PFSK-1 (cell line): Measurements from ENCODE around the gene HIGD1A.

Source experiments
- FOXP2 ChIP-seq: optimal IDR thresholded peaks from 2 replicates; pipeline ENCODE3; 2011; ENCODE audit warnings: borderline replicate concordance, control low read depth, inconsistent platforms; ENCODE audit not compliant: insufficient read depth; ENCODE audit errors: extremely low read length, extremely low read depth
- POLR2AphosphoS5 ChIP-seq: IDR thresholded peaks from 2 replicates; pipeline ENCODE4 v1.6.1; 2012; ENCODE audit warnings: low read depth, mild to moderate bottlenecking, control low read depth, low read length, moderate library complexity
- SIN3A ChIP-seq: IDR thresholded peaks from 2 replicates; pipeline ENCODE4 v1.6.1; 2012; ENCODE audit warnings: mild to moderate bottlenecking, low read length, moderate library complexity, borderline replicate concordance; ENCODE audit not compliant: insufficient read depth
- TAF1 ChIP-seq: IDR thresholded peaks from 2 replicates; pipeline ENCODE4 v1.6.1; 2012; ENCODE audit warnings: low read length, control low read depth, borderline replicate concordance; ENCODE audit not compliant: insufficient read depth
- TF ChIP-seq, protein P1 (sequence below), 2 experiments: IDR thresholded peaks; 2 replicates each; pipeline versions ENCODE4 v1.6.1 to v1.8.0; 2011 to 2012; ENCODE audit warnings: low read depth in 2 of 2, low read length in 2 of 2, control low read depth in 1 of 2, inconsistent platforms in 1 of 2, mild to moderate bottlenecking in 1 of 2, moderate library complexity in 1 of 2; ENCODE audit not compliant: insufficient read depth in 1 of 2

Gene HIGD1A

GRCh38 chr3:42846685-42847522 is 42.6 kb upstream of the HIGD1A start:
- no peak for TF ChIP-seq TAF1

- TF ChIP-seq FOXP2 (no peak), POLR2AphosphoS5 (no peak), SIN3A (no peak), TAF1 (no peak)
- TF ChIP-seq, protein P1, sequence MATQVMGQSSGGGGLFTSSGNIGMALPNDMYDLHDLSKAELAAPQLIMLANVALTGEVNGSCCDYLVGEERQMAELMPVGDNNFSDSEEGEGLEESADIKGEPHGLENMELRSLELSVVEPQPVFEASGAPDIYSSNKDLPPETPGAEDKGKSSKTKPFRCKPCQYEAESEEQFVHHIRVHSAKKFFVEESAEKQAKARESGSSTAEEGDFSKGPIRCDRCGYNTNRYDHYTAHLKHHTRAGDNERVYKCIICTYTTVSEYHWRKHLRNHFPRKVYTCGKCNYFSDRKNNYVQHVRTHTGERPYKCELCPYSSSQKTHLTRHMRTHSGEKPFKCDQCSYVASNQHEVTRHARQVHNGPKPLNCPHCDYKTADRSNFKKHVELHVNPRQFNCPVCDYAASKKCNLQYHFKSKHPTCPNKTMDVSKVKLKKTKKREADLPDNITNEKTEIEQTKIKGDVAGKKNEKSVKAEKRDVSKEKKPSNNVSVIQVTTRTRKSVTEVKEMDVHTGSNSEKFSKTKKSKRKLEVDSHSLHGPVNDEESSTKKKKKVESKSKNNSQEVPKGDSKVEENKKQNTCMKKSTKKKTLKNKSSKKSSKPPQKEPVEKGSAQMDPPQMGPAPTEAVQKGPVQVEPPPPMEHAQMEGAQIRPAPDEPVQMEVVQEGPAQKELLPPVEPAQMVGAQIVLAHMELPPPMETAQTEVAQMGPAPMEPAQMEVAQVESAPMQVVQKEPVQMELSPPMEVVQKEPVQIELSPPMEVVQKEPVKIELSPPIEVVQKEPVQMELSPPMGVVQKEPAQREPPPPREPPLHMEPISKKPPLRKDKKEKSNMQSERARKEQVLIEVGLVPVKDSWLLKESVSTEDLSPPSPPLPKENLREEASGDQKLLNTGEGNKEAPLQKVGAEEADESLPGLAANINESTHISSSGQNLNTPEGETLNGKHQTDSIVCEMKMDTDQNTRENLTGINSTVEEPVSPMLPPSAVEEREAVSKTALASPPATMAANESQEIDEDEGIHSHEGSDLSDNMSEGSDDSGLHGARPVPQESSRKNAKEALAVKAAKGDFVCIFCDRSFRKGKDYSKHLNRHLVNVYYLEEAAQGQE (IDR thresholded peaks at IDR 0.05; ENCODE audit: insufficient read depth in 1 of 2, low read depth in 2 of 2, low read length in 2 of 2): no peak
These were observed 40.5 kb upstream of the HIGD1A start for GRCh38 chr3:42844815-42845214.

DNA sequence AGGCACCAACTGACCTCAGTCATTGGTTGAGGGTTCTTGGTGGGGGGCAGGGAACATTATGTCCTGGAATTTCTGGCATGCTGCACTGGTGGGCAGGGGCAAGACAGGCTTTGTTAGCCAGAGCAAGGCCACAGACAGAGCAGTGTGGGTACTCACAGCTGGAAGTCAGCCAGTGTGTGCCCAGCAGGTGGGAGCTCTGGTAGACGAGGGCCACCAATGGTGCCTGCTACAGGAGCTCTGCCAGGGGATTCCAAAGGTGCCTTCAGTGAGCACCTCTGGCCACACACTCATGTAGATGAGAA is 40.1 kb upstream of the HIGD1A start:
- TF ChIP-seq SIN3A (no peak), FOXP2 (no peak), TAF1 (no peak), POLR2AphosphoS5 (no peak)
- TF ChIP-seq, protein P1 (IDR thresholded peaks at IDR 0.05; ENCODE audit: insufficient read depth in 1 of 2, low read depth in 2 of 2, low read length in 2 of 2): no peak

DNA sequence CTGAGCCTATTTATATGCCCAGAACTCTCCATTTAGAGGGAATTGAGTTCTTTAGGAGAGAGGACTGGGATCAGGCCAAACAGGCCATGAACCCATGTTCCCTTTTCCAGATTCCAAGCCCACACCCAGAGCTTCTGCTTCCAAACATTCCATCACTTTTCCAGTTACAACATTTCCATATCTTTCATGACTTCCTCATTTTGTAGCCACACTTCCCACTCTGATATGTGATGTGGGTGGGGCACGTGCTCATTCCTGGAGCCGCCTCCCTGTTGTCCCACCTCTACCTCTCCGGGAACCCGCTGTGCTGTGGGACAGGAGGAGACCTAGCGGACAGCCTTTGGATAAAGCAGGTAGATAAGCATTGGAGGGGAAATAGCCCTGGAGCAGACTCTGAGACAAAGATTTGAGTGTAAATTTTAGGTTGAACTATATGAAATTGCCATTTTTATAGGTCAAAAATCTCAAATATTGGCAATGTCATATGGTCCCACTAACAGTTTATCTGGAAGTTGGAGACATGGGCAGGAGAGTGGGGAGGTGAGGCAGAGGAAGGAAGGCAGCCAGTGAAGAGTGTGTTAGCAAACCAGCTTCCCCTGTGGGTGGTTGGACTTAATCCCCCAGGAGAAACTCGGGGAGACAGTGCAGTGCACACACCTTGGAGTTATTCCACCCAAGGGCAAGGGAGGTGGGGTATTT is 39.6 kb upstream of the HIGD1A start:
- TF ChIP-seq POLR2AphosphoS5: no peak
- TF ChIP-seq, protein P1 (IDR thresholded peaks at IDR 0.05; ENCODE audit: insufficient read depth in 1 of 2, low read depth in 2 of 2, low read length in 2 of 2): no peak
- TF ChIP-seq FOXP2: no peak
- no peak for TF ChIP-seq TAF1
- no peak for TF ChIP-seq SIN3A

DNA sequence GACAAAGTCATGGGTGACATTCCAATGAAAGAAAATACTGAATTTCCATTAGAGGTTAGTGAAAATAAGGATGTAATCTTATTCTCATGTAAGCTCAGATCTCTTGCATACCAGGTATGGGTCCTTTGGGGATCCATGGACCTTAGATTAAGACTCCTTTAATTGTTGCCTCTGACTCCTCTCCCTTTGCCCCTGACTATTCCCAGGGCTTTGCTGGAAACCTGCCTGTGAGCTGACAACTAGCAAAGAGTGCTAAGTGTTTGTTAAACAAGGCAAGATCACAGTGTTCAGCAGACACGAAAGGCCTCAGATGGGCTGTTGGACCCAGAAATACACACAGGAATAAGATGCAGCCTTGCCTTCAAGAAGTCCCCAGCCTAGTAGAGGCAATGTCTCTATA is 37.0 kb upstream of the HIGD1A start:
- TF ChIP-seq, protein P1 (IDR thresholded peaks at IDR 0.05; ENCODE audit: insufficient read depth in 1 of 2, low read depth in 2 of 2, low read length in 2 of 2): no peak
- no peak for TF ChIP-seq SIN3A
- TF ChIP-seq POLR2AphosphoS5: no peak
- TF ChIP-seq TAF1: no peak
- no peak for TF ChIP-seq FOXP2
